PFSK-1 (cell line): ENCODE data around the gene ZSWIM6.

ENCODE experiments used
- POLR2AphosphoS5 ChIP-seq: IDR thresholded peaks from 2 replicates; pipeline ENCODE4 v1.6.1; 2012; ENCODE audit warnings: low read depth, mild to moderate bottlenecking, control low read depth, low read length, moderate library complexity
- TF ChIP-seq, protein P1 (sequence below), 2 experiments: IDR thresholded peaks; 2 replicates each; pipeline versions ENCODE4 v1.6.1 to v1.8.0; 2011 to 2012; ENCODE audit warnings: low read depth in 2 of 2, low read length in 2 of 2, control low read depth in 1 of 2, inconsistent platforms in 1 of 2, mild to moderate bottlenecking in 1 of 2, moderate library complexity in 1 of 2; ENCODE audit not compliant: insufficient read depth in 1 of 2

DNA sequence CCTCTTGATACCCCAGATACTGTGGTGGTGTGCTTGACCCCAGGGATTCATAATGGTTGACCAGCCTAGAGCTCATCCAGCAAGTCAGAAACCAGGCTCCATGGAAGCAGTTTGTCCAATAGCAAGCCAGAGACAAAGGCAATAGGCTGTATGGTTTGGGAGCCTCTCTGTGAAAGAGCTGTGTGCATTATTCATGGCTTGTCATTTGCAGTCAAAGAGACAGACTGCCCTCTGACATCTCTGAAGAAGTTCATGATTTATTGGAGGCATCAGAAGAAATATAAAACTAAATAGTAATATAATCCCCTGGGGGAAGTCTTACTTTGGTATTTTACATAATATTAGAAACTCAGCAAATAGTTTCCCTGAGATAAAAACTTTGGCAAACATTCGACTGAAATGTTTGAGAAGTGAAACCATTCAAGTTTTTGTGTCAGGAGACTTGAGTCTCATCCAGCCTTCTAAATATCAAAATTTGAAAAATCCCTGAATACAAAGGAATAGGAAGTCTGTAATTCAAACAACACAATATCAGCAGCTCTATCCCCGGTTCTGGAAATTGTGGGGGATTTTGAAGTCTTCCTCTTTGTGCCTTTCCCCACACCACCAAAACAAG lies 250.3 kb downstream of the ZSWIM6 start:
- TF ChIP-seq POLR2AphosphoS5 = no peak
- TF ChIP-seq, protein P1, sequence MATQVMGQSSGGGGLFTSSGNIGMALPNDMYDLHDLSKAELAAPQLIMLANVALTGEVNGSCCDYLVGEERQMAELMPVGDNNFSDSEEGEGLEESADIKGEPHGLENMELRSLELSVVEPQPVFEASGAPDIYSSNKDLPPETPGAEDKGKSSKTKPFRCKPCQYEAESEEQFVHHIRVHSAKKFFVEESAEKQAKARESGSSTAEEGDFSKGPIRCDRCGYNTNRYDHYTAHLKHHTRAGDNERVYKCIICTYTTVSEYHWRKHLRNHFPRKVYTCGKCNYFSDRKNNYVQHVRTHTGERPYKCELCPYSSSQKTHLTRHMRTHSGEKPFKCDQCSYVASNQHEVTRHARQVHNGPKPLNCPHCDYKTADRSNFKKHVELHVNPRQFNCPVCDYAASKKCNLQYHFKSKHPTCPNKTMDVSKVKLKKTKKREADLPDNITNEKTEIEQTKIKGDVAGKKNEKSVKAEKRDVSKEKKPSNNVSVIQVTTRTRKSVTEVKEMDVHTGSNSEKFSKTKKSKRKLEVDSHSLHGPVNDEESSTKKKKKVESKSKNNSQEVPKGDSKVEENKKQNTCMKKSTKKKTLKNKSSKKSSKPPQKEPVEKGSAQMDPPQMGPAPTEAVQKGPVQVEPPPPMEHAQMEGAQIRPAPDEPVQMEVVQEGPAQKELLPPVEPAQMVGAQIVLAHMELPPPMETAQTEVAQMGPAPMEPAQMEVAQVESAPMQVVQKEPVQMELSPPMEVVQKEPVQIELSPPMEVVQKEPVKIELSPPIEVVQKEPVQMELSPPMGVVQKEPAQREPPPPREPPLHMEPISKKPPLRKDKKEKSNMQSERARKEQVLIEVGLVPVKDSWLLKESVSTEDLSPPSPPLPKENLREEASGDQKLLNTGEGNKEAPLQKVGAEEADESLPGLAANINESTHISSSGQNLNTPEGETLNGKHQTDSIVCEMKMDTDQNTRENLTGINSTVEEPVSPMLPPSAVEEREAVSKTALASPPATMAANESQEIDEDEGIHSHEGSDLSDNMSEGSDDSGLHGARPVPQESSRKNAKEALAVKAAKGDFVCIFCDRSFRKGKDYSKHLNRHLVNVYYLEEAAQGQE (IDR thresholded peaks at IDR 0.05; ENCODE audit: insufficient read depth in 1 of 2, low read depth in 2 of 2, low read length in 2 of 2) = no peak
